G401.6 (cell line): ENCODE results near the gene KCNAB3.
"Not testable (repeated sequence)": the region's sequence is repeated elsewhere in the genome, so short reads cannot be mapped to it uniquely, and the experiment has no call there.

Experiments used
- FAIRE-seq: peaks from 2 replicates; lab custom pipeline; 2012; peaks lifted over from hg19 to GRCh38; lab: Jason Lieb, UNC

The KCNAB3 gene

GRCh38 chr17:7929158-7930023 is at the start of gene KCNAB3:
KCNAB3 (minus strand) TSS chr17:7929856; CDS start chr17:7929435, 421 bp downstream.
- no peak for FAIRE-seq

- FAIRE-seq: no peak
Observed at GRCh38 chr17:7977805-7978204, 48.1 kb upstream of the KCNAB3 start.

- no peak for FAIRE-seq
Observed at GRCh38 chr17:7977039-7977438, 47.4 kb upstream of the KCNAB3 start.

GRCh38 chr17:7974638-7975131 is 45.0 kb upstream of the KCNAB3 start:
- no peak for FAIRE-seq

GRCh38 chr17:7972131-7972785 is 42.6 kb upstream of the KCNAB3 start:
- FAIRE-seq: no peak

- no peak for FAIRE-seq
Observed at GRCh38 chr17:7971651-7972050, 42.0 kb upstream of the KCNAB3 start.

- FAIRE-seq: no peak
Observed at GRCh38 chr17:7969433-7969832, 39.8 kb upstream of the KCNAB3 start.

GRCh38 chr17:7967751-7968150 is 38.1 kb upstream of the KCNAB3 start:
- no peak for FAIRE-seq

- FAIRE-seq: no peak
Observed at GRCh38 chr17:7961421-7961820, 31.8 kb upstream of the KCNAB3 start.

GRCh38 chr17:7959503-7960253 is 30.0 kb upstream of the KCNAB3 start:
- no peak for FAIRE-seq

GRCh38 chr17:7956228-7956965 is 26.7 kb upstream of the KCNAB3 start:
- FAIRE-seq: no peak

GRCh38 chr17:7955414-7956227 is 26.0 kb upstream of the KCNAB3 start:
- no peak for FAIRE-seq

GRCh38 chr17:7953266-7953665 is 23.6 kb upstream of the KCNAB3 start:
- not testable (repeated sequence) for FAIRE-seq

GRCh38 chr17:7951143-7951792 is 21.6 kb upstream of the KCNAB3 start:
- FAIRE-seq: no peak

- no peak for FAIRE-seq
Observed at GRCh38 chr17:7950578-7950977, 20.9 kb upstream of the KCNAB3 start.

- no peak for FAIRE-seq
Observed at GRCh38 chr17:7947651-7948050, 18.0 kb upstream of the KCNAB3 start.

- no peak for FAIRE-seq
Observed at GRCh38 chr17:7946441-7946840, 16.8 kb upstream of the KCNAB3 start.

- FAIRE-seq: no peak
Observed at GRCh38 chr17:7945651-7946050, 16.0 kb upstream of the KCNAB3 start.

GRCh38 chr17:7944326-7944725 is 14.7 kb upstream of the KCNAB3 start:
- no peak for FAIRE-seq

GRCh38 chr17:7943291-7943690 is 13.6 kb upstream of the KCNAB3 start:
- no peak for FAIRE-seq

GRCh38 chr17:7940743-7941142 is 11.1 kb upstream of the KCNAB3 start:
- FAIRE-seq: no peak
